Hepatocyte (in vitro differentiated cells): ENCODE results near the gene ATP2B1. TPM values are rescaled to one million over a fixed set of nuclear protein-coding genes. Genes with fewer than 3 reads are reported as not detected.
"Not testable (repeated sequence)": the region's sequence is repeated elsewhere in the genome, so short reads cannot be mapped to it uniquely, and the experiment has no call there.

Experiments used
- DNase-seq: peaks from one replicate; pipeline ENCODE4 v3.0.0-alpha.2; 2016; ENCODE audit warnings: low spot score
- H2AFZ ChIP-seq: fragments of 200-600 bp; sonication (generic); 2 replicates; pipeline ENCODE4 v1.6.0; 2016; ENCODE audit warnings: antibody characterized with exemption, mild to moderate bottlenecking
- H3K27ac ChIP-seq: fragments of 200-600 bp; sonication (generic); 2 replicates; pipeline ENCODE4 v1.5.1; 2016; ENCODE audit warnings: mild to moderate bottlenecking
- H3K27me3 ChIP-seq: fragments of 200-600 bp; sonication (generic); 2 replicates; pipeline ENCODE4 v1.6.1; 2016
- H3K36me3 ChIP-seq: fragments of 200-600 bp; sonication (generic); replicated peaks from 2 replicates; pipeline ENCODE4 v1.5.1; 2016; ENCODE audit warnings: low read depth; ENCODE audit not compliant: insufficient read depth
- H3K4me1 ChIP-seq: fragments of 200-600 bp; sonication (generic); 2 replicates; pipeline ENCODE4 v1.5.1; 2016; ENCODE audit warnings: mild to moderate bottlenecking, moderate library complexity; ENCODE audit not compliant: insufficient read depth
- H3K4me2 ChIP-seq: fragments of 200-600 bp; sonication (generic); 2 replicates; pipeline ENCODE4 v1.6.0; 2016
- H3K4me3 ChIP-seq: fragments of 200-600 bp; sonication (generic); 2 replicates; pipeline ENCODE4 v1.5.1; 2016; ENCODE audit warnings: mild to moderate bottlenecking
- H3K79me2 ChIP-seq: fragments of 200-600 bp; sonication (generic); 2 replicates; pipeline ENCODE4 v1.6.0; 2017; ENCODE audit warnings: mild to moderate bottlenecking
- H3K9me2 ChIP-seq: fragments of 200-600 bp; sonication (generic); replicated peaks from 2 replicates; pipeline ENCODE4 v1.6.0; 2017; ENCODE audit warnings: mild to moderate bottlenecking; ENCODE audit not compliant: insufficient read depth
- H3K9me3 ChIP-seq: fragments of 200-600 bp; sonication (generic); 2 replicates; pipeline ENCODE4 v1.5.1; 2016; ENCODE audit warnings: low read depth, mild to moderate bottlenecking
- H4K20me1 ChIP-seq: fragments of 200-600 bp; sonication (generic); 2 replicates; pipeline ENCODE4 v1.6.0; 2016; ENCODE audit warnings: mild to moderate bottlenecking; ENCODE audit not compliant: insufficient read depth, poor library complexity, severe bottlenecking
- CTCF ChIP-seq: fragments of 200-600 bp; sonication (generic); IDR thresholded peaks from 2 replicates; pipeline ENCODE4 v1.5.1; 2016; ENCODE audit warnings: antibody characterized with exemption, mild to moderate bottlenecking; ENCODE audit not compliant: poor library complexity
- EZH2 ChIP-seq: fragments of 200-600 bp; sonication (generic); IDR thresholded peaks from 2 replicates; pipeline ENCODE4 v1.6.1; 2016; ENCODE audit warnings: antibody characterized with exemption, mild to moderate bottlenecking, borderline replicate concordance
- EZH2phosphoT487 ChIP-seq: fragments of 200-600 bp; sonication (generic); IDR thresholded peaks from one replicate; pipeline ENCODE4 v1.6.1; 2018; ENCODE audit warnings: antibody characterized with exemption, mild to moderate bottlenecking, low read depth, moderate library complexity; ENCODE audit not compliant: unreplicated experiment, severe bottlenecking
- whole genome bisulfite sequencing: methylation state at CpG from one replicate; pipeline ENCODE4 v1.1.6; 2016; ENCODE audit warnings: low lambda C conversion rate; ENCODE audit errors: missing lambda C conversion rate; 5-methylcytosine and 5-hydroxymethylcytosine counted together
- polyA plus RNA-seq: library from polyadenylated mRNA; unstranded; fragments of >200 nt; fragmentation: Nextera tagmentation; extraction: Ambion mirVana; gene quantifications from 2 replicates; pipeline ENCODE4 v1.2.1, GENCODE V29; 2016
- total RNA-seq: library from RNA; depleted of rRNA; stranded (reverse); fragments of >200 nt; gene quantifications from 2 replicates; pipeline ENCODE4 v1.2.3, GENCODE V29; 2014

ATP2B1 gene
- total and polyA plus RNA-seq, 2 experiments from 2014 or later: 52.2 to 67.2 TPM

- TF ChIP-seq EZH2phosphoT487 (no peak), CTCF (no peak), EZH2 (no peak)
- no peak for DNase-seq
- H3K4me3 ChIP-seq: no peak overlapping the region
- H3K9me2 ChIP-seq: no peaks in the 10 kb centered on the region
- 84% methylated on average over 4 of the region's 4 CpGs for WGBS
- H3K4me2 ChIP-seq: no peak overlapping the region
- no peak overlapping the region for H2AFZ ChIP-seq
- H3K79me2 ChIP-seq: peaks cover 99% of the 10 kb centered on the region
- H4K20me1 ChIP-seq: peaks cover 57% of the 10 kb centered on the region
- no peaks in the 10 kb centered on the region for H3K27me3 ChIP-seq
- no peaks in the 10 kb centered on the region for H3K9me3 ChIP-seq
- H3K27ac ChIP-seq: no peak overlapping the region
- H3K4me1 ChIP-seq: peaks cover 12% of the 10 kb centered on the region
- H3K36me3 ChIP-seq: no peaks in the 10 kb centered on the region
Measured at GRCh38 chr12:89700191-89700810, 8.3 kb downstream of the ATP2B1 start.

- Histone ChIP-seq H3K9me2 (no peaks in the 10 kb centered on the region), H3K79me2 (peaks cover 99% of the 10 kb centered on the region), H3K9me3 (no peaks in the 10 kb centered on the region), H3K27ac (no peak overlapping the region), H3K4me2 (no peak overlapping the region), H4K20me1 (peaks cover 45% of the 10 kb centered on the region), H3K36me3 (no peaks in the 10 kb centered on the region), H3K4me1 (peaks cover 10% of the 10 kb centered on the region), H3K4me3 (no peak overlapping the region), H2AFZ (no peak overlapping the region), H3K27me3 (no peaks in the 10 kb centered on the region)
- TF ChIP-seq EZH2: no peak
- no peak for TF ChIP-seq EZH2phosphoT487
- TF ChIP-seq CTCF: no peak
- WGBS: 81% methylated on average over 2 of the region's 2 CpGs
- DNase-seq: no peak
Measured at GRCh38 chr12:89698607-89699006, 10.0 kb downstream of the ATP2B1 start.

GRCh38 chr12:89697728-89698127 lies 10.9 kb downstream of the ATP2B1 start:
- H4K20me1 ChIP-seq: peaks cover 41% of the 10 kb centered on the region
- not testable (repeated sequence) for H3K4me2 ChIP-seq, H3K9me2 ChIP-seq, H2AFZ ChIP-seq, H3K4me3 ChIP-seq, H3K4me1 ChIP-seq, H3K36me3 ChIP-seq, H3K27me3 ChIP-seq, H3K27ac ChIP-seq, DNase-seq, H3K9me3 ChIP-seq
- WGBS: 91% methylated on average over 10 of the region's 10 CpGs
- H3K79me2 ChIP-seq: peaks cover 99% of the 10 kb centered on the region

- TF ChIP-seq CTCF: no peak
- TF ChIP-seq EZH2: no peak
- TF ChIP-seq EZH2phosphoT487: no peak
- Histone ChIP-seq H3K27ac (no peak overlapping the region), H3K9me2 (no peaks in the 10 kb centered on the region), H3K27me3 (no peaks in the 10 kb centered on the region), H3K4me2 (no peak overlapping the region), H3K4me3 (no peak overlapping the region), H4K20me1 (peaks cover 41% of the 10 kb centered on the region), H3K36me3 (no peaks in the 10 kb centered on the region), H3K9me3 (no peaks in the 10 kb centered on the region), H2AFZ (no peak overlapping the region), H3K4me1 (peaks cover 4% of the 10 kb centered on the region), H3K79me2 (peaks cover 99% of the 10 kb centered on the region)
- no peak for DNase-seq
Measured at GRCh38 chr12:89697296-89697695, 11.3 kb downstream of the ATP2B1 start.
